Stimulated activated CD8-positive, alpha-beta memory T cell treated with anti-CD3 and anti-CD28 coated beads, Interleukin-12 subunit alpha, Interleukin-12 subunit beta, amount 100 ng/mL, for 24 hours (primary cell): Measurements from ENCODE around the gene CHCHD10.

ENCODE experiments used
- DNase-seq: peaks from one replicate; pipeline ENCODE4 v3.0.0-alpha.2; 2020; ENCODE audit errors: extremely low read depth

Gene CHCHD10

DNA sequence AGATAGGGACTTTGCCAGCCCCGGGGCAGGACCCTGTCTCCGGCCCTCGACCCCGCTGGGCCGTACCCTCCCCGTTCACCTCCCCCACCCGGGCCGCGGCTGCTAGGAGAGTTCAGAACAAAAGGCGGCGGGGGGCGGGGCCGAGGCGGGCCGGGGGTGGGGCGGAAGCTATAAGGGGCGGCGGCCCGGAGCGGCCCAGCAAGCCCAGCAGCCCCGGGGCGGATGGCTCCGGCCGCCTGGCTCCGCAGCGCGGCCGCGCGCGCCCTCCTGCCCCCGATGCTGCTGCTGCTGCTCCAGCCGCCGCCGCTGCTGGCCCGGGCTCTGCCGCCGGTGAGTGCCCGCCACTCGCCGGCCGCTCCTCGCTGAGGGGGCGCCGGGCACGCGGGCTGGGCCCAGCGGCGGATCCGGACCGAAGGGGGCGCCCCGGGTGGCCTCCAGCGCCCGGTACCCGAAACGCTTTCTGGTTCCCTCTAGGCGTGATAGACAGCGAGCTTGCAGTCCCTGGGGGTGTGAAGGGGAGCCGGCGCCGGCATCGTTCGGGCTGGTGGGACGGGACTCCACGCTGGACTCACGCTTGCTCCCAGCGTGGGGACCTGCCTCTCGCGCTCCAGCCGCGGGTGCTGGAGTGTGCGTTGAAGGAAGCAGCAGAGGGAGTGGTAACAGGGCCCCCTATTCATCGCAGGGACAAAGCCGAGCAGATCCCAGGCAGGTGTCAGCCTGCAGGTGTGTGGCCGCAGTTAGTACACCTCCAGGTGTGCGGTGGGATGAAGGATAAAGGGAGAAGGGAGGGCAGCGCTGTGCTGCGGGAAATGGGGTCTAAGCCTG, 5.1 kb upstream of the CHCHD10 start, which contains the start of gene MMP11:
Gene MMP11 (plus strand): TSS at position 201 of the 825 bp plus-strand sequence. CDS start 22 bp downstream, at position 223.
- DNase-seq: no peak

DNA sequence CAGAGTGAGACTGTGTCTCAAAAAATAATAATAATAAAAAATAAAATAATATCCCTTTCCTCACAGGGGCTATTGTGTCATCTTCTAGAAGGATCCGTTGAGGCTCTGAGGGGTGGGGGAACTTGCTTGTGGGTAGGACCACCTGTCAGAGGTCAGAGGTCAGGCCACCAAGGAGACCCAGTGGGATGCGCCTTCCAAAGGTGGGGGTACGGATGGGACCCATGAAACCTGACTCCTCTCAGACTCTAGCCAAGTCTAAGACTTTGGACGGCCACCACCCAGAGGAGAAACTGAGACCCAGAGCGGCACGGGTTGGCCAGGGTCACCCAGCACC, 4.5 kb upstream of the CHCHD10 start:
- no peak for DNase-seq

DNA sequence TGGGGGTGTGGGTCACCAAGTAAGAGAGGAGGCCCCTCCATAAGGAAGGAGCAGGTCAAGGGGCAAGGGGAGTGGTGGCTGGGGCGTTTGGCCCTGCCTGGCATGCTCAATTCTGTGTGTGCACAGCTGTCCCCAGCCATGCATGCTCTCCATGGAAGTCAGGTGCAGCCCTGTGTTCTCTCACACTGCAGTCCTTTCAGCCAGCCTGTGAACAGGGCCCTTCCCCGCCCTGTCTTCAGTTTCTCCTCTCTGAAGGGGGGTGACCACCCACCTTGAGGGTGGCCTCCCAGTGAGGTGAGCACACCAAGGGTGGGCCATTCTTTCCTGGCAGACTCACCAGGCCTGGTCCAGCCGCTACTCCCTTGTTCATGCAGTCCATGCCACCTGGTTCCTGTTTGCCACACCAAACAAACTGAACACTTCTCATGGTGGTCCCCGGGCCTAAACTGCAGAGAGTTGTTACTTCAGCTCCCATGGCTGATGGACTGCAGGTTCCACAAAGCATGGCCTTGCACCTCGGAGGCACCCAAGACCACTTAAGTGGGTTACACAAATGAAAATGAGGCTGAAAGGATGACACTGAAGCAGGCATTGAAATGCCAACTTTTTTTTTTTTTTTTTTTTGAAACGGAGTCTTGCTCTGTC, 1.7 kb upstream of the CHCHD10 start:
- DNase-seq: no peak

DNA sequence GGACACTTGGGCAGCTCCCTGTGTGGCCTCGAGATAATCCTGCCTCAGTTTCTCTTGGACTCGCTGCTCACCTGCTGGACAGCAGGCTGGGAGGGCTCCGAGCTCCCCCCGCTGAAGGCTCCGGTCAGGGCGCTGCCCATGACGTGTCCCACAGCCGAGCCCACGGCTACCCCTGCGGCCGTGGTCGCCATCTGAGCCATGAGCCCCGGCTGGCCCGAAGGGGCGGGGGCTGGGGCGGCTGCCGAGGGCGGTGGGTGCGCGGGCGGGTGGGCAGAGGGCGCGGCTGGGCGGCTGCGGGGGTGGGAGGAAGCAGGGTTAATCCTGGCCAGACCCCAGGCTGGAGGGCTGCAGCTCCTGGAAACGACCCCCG, 484 bp downstream of the CHCHD10 start:
- no peak for DNase-seq

DNA sequence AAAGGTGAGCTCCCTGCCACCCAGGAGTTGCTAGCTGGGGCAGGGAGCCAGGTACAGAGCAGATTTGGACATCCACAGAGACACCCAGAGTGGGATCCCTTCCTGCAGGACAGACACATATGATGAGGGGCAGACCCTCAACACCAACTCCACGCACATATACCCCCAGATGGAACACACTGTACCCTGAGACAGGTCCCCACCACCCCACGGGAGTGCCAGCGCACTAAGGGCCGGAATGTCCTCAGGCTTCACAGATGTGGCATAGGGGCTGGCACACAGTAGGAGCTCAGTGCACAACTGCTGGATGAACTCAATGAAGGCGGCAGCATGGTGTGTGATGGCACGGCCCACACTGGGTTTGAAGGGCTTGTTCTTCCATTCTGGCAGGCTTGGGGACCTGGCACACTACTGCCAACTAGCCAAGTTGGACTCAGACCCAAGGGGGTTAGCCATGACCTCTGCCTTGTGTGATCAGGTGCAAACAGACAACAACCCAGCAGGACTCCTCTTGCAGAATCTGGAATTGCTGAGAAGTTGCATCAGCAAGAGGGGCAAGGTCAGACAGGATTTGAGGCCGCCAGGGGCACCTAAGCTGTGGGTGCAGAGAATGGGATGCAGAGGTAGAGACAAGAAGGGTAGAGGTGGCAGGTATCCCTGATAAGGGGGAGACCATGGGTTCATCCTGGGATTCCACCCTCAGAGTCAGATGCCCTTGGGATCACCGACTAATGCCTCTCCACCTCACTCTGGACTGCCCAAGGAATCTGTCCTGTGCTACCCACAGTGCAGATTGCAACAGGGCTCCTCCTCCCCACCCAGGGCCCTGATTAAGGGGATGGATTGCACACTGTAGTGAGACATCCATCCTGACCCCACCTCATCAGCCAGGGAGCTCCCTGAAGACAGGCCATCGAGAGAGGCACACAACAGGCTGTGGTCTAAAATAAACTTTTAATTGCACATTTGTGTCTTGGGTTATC, 2.6 kb downstream of the CHCHD10 start:
- DNase-seq: no peak

DNA sequence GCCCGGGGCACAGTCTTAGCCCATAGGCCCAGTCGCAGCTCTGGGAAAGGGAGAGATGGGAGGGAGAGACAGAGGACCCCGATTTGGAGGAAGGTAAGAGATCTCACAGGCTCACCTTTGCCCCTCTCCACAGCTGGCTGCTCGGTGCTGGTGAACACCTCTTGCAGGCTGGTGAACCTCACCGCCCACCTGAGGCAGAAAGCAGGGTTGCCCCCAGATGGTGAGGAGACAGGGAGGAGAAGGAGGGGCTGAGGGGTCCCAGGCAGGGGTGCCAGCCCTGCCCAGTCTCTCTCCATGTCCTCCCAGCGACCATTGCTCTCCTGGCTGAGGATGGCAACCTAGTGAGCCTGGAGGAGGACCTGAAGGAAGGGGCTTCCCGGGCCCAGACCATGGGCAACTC, 3.8 kb downstream of the CHCHD10 start:
- DNase-seq: no peak

DNA sequence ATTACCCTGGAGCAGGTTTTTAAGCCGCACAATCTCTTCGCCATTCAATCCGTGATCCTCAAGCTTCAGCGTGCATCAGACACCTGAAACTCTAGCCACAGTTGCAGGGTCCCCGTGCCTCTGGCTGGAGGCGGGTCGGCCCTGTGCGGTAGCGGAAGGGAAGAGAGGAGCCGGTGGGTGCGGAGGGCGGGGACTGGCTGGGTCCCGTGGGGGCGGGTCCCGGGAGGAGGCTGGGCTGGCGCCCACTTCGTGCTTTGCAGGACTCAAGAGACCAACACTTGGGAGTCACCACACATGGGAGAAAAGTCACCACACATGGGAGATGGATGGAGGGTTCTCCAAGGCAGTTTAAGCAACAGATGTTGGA, 4.2 kb downstream of the CHCHD10 start:
- no peak for DNase-seq

DNA sequence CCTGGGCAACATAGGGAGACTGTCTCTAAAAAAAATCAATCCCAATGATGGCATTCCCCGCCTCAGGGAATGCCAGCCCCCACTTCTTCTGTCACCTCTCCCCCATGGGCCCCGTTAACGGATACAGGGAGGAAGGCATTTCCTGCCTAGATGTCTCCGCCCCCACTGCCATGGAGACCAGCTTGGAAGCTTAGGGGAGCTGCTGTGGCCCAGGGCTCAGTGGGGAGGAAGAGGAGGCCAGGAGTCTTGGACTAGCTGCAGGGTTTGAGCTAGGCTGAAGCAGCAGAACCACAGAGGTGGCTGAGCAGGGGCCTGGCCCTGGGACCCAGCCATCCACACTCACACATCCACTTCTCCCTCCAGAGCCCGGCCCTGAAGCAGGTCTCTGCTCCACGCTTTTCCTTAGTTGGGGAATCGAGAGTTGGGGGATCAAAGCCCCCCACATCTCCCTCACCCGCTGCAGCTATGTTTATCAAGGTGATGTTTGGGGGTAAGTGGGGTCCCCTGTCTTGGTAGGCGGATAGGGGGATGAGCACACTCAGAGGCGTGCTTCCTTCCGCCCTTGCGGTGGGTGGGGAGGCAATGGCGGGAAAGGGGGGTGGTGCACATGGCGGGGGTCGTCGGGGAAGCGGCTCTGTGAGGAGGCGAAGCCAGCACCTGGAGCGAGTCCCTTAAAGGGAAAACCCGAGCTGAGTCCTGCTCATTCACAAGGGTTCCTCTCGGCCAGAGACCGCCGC, 4.8 kb downstream of the CHCHD10 start, which contains the start of gene C22orf15:
Gene C22orf15 (plus strand): TSS at position 149 of the 737 bp plus-strand sequence. CDS start 317 bp downstream, at position 466.
- DNase-seq: no peak

DNA sequence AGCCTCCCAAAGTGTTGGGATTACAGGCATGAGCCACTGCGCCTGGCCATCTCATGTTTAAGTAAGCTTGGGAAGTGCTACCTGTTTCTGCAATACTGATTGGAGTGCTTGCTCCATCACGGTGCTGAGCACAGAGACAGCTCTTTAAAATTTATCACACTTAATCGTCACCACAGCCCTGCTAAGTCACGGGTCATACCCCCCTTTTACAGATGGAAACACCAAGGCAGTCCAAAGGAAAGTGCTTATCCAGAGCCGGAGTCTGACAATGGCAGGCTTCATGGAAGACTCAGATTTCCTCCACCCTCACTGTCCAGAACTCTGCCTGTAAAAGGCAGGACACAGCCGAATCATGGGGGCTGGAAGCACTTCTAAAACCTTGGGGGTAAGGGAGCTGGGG, 7.7 kb downstream of the CHCHD10 start:
- no peak for DNase-seq

DNA sequence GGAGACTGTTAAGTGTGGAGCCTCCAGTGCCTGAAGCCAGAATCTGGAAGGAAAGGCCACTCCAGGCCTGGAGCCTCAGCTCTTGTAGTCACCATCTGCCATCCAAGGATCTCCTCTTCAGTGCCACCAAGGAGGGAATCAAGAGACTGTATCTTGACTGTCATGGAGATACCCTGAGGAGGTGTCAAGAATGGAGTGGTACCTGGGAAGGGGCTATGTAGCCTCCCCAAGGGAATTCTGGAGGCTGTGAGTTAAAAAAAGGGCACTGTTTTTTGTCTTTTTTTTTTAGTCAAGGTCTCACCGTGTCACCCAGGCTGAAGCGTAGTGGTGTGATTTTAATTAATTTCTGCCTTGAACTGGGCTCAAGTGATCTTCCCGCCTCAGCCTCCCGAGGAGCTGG, 8.2 kb downstream of the CHCHD10 start:
- no peak for DNase-seq

DNA sequence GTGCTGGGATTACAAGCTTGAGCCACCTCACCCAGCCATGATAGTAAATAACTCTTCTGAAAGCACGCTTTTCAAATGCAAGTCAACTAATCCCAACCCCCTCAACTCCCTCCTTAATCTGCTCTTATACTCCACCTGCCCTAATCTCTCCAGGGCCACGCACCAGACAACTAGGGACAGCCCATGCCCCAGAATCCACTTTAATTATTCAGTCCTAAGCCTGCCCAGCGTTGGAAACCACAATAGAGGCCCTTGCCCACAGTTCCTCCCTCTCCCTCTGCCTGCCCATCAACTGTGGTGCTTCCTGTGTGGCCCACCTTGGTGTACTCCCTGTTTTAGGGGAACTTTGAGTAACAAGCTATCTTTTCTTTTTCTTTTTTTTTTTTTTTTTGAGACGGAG, 10.9 kb downstream of the CHCHD10 start:
- DNase-seq: no peak

DNA sequence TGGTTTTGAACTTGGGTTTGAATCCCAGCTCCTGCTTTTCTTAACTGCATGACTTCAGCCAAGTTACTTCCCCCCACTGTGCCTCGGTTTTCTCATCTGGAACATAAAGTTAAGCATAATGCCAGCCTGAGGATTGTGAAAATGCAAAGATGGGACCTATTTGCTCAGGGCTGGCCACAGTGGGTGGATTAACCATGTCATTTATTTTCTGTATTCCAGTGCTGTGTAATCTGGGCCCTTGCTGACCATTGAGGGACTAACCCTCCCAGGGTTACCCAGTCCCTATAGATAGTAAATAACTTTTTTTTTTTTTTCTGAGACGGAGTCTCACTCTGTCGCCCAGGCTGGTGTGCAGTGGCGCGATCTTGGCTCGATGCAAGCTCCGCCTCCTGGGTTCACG, 12.1 kb downstream of the CHCHD10 start:
- no peak for DNase-seq

DNA sequence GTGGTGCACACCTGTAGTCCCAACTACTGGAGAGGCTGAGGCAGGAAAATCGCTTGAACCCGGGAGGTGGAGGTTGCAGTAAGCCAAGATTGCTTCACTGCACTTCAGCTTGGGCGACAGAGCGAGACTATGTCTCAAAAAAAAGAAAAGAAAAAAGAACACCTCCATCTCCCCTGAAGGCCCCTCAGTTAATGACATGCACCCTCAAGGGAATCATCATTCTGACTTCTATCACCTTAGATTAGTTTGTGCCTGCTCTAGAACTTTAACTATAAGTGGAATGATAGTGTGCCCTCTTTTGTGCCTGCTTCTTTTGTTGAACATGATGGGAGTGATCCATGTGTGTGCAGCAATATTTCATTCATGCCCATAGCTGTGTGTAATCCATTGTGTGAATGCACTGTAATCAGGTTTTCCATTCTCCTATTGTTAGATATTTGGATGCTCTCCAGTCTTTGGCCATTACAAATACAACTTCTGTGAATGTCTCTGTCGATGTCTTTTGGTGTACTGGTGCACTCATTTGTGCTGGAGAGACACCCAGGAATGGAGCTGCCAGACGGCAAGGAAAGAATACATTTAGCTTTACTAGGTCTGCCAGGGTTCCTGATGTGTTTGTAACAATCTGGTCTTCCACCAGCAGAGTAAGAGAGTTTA, 12.7 kb downstream of the CHCHD10 start:
- no peak for DNase-seq

DNA sequence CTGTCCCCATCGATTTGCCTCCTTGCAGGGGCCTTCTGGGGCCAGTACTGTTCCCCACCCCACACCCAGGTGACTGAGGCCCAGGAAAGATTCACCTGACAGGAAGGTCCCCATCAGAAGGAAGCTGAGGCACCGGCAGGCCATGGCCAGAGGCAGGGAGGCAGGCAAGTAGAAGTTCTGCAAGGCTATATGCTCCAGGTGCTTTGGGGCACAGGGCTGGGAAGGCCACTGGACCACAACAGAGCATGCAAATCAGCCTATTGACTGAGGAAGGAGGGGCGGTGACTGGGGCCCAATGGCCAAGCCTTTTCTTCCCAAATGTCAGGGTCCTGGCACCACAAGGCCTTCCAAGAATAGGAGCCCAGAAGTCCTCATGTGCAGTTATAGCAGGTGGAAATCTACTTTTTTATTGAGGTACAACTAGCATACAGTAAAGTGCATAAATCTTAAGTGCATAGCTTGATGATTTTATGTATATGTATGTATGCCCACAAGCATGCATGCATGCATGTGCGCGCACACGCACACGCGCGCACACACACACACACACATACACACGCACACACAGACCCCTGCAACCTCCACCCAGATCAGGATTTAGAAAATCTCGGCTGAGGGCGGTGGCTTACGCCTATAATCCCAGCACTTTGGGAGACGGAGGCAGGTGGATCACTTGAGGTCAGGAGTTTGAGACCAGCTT, 13.4 kb downstream of the CHCHD10 start, which contains the start of gene VPREB3:
Gene VPREB3 (minus strand): TSS at position 206 of the 700 bp plus-strand sequence. CDS start 62 bp downstream, at position 144.
- DNase-seq: no peak

DNA sequence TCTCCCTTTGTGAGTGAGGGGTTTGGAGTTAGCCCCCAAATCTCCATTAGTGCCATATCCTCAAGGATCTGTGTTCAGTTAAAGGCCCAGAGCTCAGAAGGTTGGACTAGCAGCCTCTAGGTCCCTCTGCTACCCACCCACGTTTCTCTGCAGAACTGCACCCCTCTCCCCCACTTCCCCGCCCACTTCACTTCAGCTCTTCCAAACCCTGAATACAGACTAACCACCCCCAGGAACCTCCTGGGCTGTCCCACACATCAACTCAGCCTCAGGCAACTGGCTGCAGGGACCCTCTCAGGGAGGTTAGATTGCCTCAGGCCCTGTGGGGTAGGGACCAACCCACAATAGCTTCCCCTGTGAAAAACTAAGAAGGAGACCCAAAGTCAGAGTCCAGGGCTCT, 14.4 kb downstream of the CHCHD10 start:
- no peak for DNase-seq

DNA sequence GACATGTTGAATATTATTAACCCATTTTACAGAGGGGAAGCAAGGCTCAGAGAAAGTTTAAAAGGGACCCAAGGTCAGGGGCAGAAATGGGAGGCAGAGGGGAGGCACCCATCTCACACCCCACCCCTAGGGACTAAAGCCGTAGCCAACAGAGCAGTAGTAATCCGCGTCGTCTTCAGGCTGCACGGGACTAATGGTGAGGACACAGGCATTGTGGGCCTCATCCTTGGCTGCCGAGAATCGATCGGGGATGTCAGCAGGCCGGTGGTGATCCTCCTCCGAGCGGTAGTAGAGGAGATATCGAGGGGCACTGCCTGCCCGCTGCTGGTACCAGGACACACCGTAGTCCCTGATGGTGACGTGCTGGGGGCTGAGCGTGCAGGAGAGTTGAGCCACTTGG, 15.0 kb downstream of the CHCHD10 start:
- no peak for DNase-seq

DNA sequence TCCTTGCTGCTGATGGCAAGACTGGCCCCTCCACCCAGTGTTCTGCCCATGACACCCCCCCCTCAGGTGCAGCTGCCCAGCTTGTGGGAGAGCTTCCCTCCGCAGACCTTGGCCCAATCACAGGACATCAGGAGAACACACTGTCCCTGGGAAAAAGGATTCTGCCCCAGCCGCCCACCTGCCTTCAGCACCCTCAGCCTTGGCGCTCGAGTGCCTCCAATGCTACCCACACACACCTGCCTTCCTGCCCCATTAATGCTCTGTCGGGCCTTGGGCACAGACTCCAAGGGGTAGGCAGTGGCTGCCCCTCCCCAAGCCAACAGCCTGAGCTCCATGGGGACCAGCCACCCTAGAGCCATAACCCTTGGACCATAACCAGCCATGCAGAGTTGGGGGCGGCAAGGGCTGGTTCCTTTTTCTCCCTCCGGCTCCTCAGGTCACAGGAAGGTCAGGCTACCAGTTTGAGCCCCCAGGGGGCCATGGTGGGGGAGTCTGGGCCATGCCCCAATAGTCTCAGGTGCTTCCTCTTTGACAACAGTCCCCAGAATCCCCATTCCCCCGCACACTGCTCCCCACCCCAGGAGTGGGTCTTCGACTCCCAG, 15.6 kb downstream of the CHCHD10 start:
- DNase-seq: no peak

DNA sequence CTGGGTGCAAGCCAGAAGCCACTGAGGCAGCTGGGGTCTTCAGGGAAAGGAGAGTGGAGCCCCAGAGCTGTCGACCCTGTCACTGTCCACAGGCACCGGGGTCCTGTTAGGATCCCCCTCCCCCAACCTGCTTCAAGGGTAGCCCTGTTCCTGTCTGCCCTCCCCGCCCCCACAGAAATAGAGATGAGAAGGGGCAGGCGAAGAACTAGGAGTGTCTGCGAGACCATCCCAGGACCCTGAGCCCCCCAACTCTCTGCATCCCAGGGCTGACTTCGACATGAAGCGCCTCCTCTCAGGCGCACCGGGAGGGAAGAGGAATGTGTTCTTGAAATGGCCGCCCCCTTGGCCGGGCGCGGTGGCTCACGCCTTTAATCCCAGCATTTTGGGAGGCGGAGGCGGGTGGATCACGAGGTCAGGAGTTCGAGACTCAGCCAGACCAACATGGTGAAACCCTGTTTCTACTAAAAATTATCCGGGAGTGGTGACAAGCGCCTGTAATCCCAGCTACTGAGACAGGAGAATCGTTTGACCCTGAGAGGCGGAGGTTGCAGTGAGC, 16.3 kb downstream of the CHCHD10 start:
- DNase-seq: no peak

DNA sequence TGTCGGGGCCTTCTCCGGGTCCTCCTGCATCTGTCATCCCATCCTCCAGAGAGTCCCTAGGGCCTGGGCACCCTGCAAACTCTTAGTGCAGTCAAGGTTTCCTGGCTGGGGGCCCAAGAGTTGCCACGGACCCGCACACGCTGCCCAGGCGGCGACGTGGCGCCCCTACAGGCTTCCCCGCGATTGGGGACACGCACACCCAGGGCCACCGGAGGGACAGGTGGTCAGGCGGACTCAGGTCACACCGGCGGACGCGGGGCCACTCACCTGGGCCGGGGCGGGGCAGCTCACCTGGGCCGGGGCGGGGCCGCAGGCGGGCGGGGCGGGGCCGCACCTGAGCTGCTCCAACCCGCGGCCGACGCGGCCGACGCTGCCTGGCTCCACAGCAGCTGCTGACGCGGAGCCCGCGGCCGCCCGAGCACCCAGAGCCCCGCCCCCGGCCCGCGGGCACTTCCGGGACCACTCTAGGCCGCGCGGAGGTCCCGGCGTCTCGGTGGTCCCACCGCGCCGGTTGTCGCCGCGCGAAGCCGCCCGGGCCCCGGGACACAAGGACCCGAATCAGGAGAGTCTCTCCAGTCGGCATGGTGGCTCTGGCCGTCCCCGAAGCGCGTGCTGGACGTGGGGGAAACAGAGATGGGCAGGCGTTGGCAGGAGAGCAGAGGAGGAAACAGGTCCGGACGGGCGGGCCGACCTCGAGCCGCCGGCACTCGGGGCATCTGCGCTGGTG, 16.9 kb downstream of the CHCHD10 start, which contains the start of gene ZNF70:
Gene ZNF70 (minus strand): TSS at position 399 of the 727 bp plus-strand sequence. CDS start 5,972 bp downstream, outside the sequence.
- DNase-seq: peak; percentile 74
